GM15510 (cell line): ENCODE results near the gene MYL12A.
A peak's percentile ranks its signal among the peaks of the same experiment; 100 is the strongest.

Experiments used
- POLR2A ChIP-seq: IDR thresholded peaks from 3 replicates; pipeline ENCODE4 v1.6.1; 2011; ENCODE audit warnings: borderline replicate concordance; ENCODE audit not compliant: insufficient read length; ENCODE audit errors: extremely low read depth

The MYL12A gene

DNA sequence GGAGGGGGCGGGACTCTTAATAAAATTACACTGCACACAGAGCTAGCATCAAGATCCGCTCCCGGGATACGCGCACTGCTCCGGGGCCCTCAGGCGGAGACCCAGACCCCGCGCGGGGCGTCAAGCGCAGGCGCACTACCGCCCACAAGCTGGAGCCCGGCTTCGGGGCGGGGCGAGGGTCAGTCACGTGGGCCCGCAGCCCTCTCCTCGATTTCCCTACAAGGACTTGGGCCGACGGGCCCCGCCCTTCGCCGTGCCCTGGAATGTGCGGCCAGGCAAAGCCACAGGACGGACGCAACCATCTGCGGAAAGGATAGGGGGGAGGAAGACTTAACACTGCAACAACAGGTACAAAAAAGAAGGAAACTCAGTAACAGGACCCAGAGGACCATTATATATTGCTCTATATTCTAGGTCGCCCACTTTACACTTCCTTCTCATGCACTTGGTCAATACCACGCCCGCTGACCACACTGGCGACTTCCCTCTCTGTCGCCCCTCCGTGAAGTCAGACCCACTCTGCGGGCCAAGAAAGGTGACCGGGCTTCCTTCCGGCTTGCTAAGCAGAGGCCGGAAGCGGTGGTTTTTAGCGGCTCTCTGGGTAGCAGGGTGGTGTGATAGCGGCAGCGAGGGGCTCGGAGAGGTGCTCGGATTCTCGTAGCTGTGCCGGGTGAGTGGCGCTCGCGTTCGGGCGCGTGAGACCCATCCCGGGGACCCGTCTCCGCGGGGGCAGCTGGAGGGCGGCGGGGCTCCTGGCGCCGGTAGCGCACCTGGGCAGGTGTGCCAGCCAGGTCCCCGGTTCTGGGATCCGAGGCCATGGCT is at the start of gene MYL12A:
Gene MYL12A, plus strand, starts transcription at position 562 of the 822 bp plus-strand sequence. CDS start 5,447 bp downstream, outside the sequence.
- TF ChIP-seq POLR2A: peak; percentile 98

DNA sequence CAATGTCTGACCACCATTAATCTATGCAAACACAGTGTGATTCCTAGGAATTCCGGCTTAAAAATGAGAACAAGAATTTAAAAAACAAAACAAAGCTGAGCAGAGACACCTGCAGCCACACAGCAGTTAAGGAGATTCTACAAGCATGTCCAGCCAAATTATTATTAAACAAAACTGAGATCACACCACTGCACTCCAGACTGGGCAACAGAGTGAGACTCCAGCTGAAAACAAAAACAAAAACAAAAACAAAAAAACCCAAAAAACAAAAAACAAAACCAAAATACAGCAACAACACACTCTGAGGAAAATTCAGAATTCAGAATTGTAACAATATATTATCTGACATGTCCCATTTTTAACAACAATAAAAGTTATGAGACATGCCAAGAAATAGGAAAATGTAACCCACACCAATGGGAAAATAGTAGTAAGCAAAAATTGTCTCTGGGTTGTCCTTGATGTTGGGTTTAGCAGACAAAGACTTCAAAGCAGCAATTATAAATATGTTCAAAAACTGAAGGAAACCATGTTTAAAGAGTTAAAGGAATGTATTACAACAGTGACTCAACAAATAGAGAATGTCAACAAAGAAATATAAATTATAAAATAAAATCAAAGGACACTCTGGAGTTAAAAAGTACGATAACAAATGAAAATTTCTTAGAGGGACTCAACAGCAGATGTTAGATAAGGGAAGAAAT is 47.5 kb upstream of the MYL12A start:
- TF ChIP-seq POLR2A: no peak

DNA sequence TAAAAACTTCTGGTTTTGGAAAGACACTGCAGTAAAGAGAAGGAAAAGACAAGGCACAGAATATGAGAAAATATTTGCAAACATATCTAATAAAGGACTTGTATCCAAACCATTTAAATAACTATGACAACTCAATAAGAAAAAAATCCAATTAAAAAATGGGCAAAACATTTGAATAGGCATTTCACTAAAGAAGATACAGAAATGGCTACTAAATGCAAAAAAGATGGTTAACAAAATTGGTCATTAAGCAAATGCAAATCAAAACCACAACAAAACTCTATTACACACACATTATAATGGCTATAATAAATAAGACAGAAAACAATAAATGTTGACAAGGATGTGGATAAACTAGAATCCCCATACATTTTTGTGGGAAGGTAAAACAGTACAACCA is 42.4 kb upstream of the MYL12A start:
- TF ChIP-seq POLR2A: no peak

DNA sequence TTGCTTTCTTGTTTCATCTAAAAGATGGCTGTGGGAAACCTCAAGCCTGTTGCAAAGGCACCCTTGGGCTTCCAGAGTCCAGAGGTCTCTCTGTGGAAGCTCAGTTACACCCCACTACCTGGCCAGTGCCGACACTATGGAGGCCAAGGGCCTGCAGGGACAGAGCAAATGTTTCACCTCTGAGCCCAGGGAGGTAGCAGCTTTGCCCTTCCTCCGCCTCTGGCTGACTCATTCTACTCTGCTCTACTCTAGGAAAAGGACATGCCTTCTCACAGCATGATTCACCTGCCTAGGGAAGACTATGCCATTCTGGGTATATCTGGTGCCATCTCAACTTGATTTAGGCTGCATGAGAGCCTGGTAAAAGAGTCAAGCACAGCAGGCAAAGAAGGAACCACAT is 40.0 kb upstream of the MYL12A start:
- TF ChIP-seq POLR2A: no peak

DNA sequence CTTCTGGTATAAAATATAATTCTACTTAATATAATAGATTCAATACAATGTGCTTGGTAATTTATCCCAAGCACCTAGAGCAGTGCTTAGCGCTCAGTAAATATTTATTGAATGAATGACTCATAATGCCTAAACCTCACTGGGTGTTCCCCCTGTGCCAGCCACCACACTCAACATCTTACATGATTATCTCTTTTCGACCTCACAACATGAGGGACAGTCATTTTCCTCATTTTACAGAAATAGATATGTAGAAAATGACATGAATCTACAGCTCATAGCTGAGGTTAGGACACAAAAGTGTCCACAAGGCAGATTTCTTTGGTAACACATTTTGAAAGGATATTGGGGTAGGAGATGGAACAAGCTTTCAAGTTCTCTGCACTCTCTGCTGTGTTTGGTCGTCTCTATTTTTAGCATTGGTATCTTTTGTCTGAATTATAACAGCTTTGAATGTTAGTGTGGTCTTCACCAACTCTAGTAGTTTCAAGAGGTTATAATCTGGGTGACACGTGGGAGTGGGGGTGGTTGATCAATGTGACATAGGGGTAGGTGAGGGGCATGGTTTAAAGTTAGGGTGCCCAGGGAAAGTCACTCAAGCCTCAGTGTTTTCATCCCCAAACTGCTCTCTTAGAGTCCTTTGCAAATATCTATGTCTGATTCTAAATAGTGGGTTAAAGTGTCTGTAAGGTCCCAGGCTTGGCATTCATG is 37.6 kb upstream of the MYL12A start:
- no peak for TF ChIP-seq POLR2A

DNA sequence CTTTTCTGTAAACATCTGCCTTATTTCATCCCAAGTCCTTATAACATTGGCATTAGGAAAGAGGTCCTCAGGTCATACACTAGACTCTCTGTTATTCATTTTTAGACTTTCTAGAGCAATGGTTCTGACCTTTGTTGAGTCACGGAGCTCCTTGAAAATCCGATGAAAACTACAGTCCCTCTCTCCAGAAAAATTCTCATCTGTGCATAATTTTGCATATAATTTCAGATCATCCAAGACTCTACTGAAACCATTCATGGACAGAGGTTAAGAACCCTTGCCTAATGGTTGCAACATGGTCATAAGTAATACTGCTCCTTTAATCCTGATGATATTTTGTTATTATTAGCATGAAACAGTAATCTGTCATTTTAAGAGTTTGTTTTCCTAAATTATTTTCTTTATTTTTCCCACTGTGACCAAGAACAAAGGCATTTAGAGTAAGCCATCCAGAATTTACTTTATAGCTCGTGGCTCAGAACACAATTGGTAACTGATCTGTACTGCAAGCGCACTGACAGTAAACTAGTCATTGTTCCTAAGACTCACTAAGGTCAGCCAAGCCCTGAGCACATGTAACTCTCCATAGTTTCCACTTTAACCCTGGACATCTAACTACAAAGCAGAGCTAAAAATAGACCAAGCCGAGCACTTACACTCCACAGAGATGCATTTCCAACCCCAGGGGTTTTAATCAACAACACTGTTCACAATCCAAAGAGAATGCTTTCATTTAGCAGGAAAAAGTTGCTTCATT is 36.2 kb upstream of the MYL12A start:
- no peak for TF ChIP-seq POLR2A

DNA sequence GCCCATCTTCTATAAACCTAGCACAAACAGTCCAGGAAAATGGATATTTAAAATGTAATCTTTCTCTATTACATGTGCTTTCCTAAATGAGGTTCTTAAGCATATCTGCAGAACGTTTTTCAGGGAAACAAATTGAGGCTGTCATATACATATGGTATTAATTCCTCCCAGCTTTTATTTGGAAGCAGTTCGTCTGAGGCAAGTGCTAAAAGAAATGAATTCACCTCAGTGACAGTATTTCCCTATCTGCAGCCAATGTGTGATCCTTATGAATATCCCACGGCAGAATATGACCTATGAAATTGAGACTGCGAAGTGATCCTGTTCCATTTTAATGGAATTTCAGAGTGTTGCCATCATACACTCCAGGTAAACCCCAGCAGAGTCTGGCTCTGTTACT is 34.9 kb upstream of the MYL12A start:
- no peak for TF ChIP-seq POLR2A

DNA sequence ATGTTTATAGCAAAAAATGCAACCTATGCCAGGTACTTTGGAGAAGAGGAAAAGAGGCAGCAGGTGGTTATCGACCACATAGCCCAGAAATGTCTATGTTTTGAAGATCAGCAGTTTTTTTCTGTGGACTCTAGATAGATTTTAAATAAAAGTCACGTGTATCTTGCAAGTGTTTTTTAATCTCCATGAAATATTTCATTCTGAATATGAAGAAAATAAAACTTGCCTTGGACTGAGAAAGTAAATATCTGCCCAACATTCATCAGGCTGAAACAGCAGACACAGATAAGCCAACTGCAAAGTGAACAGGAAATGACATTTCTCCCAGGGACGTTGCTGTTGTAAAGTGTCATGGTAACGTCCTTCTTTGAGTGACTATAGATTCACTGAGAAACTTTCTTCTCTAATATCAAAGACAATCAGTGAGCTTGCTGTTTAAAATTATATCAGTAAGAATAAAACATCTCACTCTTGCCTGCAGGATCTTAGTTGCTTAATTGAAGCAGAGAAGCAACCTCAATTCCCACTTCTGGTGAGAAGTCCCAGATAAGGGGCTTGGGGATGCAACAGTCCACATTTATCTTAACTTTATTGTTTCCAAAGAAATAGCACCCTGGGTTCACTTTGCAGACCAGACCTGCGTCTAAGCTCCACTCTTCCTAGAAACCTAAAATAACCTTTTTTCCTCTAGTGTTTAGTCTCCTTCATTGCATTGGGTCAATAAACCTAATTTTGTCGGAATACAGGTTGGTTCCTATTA is 34.1 kb upstream of the MYL12A start:
- TF ChIP-seq POLR2A: no peak

DNA sequence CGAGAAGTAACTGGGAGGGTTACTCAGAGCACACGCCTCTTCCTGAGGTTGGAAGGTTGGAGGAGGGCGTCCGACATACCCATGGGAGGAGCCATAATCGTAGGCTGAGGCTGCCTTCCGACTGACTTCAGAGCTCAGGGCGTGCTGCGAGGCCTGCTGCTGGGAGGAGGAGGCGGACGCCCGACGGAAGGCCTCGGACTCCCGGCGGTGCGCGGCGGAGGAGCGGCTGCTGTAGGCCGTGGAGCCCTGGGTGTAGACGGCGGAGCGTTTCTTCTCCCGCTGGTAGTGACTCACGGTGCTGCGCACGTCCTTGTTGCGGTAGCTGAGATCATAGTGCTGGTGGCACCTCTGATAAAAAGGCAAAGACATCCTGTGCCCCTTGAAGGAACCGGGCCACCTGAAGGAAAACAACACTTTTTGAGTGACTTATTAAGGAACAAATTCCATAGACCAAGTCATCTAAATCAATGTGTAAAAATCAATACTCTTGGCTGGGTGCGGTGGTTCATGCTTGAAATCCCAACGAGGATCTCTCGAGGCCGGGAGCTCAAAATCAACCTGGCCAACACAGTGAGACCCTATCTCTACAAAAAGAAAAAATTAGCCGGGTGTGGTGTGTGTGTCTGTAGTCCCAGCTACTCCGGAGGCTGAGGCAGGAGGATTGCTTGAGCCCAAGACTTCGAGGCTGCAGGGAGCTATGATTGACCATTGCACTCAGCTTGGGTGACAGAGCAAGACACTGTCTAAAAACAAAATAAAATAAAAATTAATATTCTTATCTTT is 32.6 kb upstream of the MYL12A start:
- TF ChIP-seq POLR2A: no peak

DNA sequence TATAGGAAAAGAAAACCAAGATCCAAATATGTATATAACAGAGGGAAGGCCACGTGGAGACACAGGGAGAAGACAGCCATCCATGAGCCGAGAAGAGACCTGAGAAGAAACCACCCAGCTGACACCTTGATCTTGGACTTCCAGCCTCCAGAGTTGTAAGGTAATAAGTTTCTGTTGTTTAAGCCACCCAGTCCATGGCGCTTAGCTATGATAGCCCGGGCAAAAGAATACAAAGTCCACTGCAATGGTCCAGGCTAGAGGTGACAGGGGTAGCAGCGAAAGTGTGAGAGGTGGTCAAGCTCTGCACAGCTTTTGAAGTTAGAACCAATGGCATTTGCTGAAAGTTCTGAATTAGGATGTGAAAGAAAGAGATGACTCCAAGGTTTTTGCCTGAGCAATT is 30.6 kb upstream of the MYL12A start:
- TF ChIP-seq POLR2A: no peak

DNA sequence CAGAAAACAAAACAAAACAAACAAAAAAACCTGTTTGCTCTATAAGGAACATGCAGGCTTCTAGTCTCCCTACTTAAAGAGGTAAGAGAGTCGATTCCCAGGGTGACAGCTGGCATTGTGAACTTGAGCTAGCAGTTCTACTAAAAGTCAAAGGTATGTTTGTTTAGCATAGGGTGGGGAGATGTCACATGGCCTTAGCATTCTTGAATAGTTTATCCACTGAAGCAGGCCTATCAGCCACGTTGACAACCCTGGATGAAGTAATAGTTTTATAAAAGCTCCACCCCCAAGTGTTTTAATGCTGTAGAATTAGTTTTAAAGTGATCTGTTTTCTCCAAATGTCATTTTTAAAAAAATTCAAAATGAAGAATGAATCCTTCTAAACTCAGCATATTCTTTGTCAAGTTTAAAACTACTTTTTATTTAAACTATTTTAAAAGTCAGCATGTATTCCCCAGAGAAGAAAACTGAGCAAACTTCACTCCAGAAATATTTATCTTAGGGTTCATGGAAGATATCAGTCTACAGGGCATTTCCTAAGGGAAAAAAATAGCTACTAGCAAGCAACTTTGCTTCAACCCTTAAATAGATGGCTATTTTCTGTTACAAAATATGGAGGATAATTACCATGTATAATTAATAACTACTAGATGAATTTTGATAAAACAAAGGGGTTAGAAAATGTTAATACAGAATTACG is 29.5 kb upstream of the MYL12A start:
- TF ChIP-seq POLR2A: no peak

DNA sequence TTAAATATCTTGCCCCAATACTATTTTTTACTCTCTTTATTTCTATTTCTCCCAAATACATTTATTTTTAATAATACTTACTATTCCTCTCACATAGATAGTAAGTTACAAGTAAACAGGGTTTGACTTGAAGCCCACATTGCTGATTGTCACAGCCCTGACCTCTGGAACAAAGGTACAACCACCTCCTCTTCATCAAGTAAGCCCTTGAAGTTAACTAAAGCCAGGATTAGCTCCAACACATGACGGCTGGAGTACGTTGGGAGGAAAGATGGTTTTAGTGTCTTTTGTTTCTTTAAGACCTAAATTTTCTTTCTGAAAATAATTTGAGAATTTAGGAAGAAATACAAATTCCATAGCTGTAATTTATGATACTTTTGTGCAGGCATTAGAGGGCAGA is 28.8 kb upstream of the MYL12A start:
- TF ChIP-seq POLR2A: no peak

DNA sequence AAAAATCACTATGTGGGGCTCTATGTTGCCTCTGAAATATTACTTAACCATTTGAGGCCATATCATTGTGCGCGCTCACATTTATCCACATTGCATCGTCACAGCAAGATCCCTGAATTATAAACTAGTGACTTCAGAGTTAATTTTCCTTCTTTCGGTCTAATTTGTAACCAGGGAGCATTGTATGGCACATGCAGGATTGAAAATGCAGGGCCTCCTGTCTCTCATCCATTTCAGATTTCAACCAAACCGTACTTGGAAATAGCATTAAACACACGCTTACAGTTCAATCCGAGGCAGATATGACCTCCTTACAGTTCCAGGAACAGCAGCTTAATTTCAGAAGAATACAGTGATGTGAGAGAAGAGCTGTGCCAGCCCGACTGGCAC is 28.4 kb upstream of the MYL12A start:
- TF ChIP-seq POLR2A: no peak
